ENCODE measurements around the gene MNS1.

DNA sequence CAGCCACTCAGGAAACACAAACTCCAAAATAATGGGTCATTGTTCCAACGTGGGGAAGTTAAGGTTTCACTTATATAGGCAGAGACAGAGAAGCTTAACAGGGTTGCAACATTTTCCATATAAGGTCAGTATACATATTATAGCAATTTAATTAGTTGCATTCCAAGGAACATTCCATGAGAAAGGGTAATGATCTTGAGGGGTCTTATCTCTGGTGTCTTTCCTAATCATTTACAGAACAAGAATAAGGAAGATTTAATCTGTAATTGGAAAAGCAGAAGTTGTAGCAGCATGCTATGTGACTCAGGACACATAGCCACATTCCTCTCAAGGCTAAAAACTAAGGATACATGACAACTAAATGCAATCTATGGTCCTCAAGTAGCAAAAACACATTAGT, 4.9 kb downstream of the MNS1 start:
- TF ChIP-seq CTCF (IDR thresholded peaks at IDR 0.05) (no peak), EP300 (IDR thresholded peaks at IDR 0.05) (no peak), POLR2A (IDR thresholded peaks at IDR 0.05) (no peak)

All from gastroesophageal sphincter (tissue), 3 donors.